GM23248 (cell line): Measurements from ENCODE around the gene H1-8. TPM values are rescaled to one million over a fixed set of nuclear protein-coding genes. Genes with fewer than 3 reads are reported as not detected.
A peak's percentile ranks its signal among the peaks of the same experiment; 100 is the strongest.

ENCODE experiments used
- DNase-seq: peaks from one replicate; pipeline ENCODE4 v3.0.0-alpha.2; 2015
- H2AFZ ChIP-seq: fragments of 200-600 bp; sonication (generic); 2 replicates; pipeline ENCODE4 v1.6.1; 2016; ENCODE audit warnings: antibody characterized with exemption
- H3F3A ChIP-seq: fragments of 200-600 bp; sonication (generic); 2 replicates; pipeline ENCODE4 v1.6.1; 2016; ENCODE audit warnings: mild to moderate bottlenecking, antibody characterized with exemption, mixed run types; ENCODE audit not compliant: insufficient read depth
- H3K27ac ChIP-seq: fragments of 200-600 bp; sonication (generic); 2 replicates; pipeline ENCODE4 v1.5.1; 2016; ENCODE audit warnings: mild to moderate bottlenecking
- H3K27me3 ChIP-seq: fragments of 200-600 bp; sonication (generic); replicated peaks from 2 replicates; pipeline ENCODE4 v1.6.1; 2016; ENCODE audit warnings: mild to moderate bottlenecking; ENCODE audit not compliant: insufficient read depth
- H3K36me3 ChIP-seq: fragments of 200-600 bp; sonication (generic); 2 replicates; pipeline ENCODE4 v1.6.1; 2016; ENCODE audit warnings: low read depth, mild to moderate bottlenecking
- H3K4me1 ChIP-seq: fragments of 200-600 bp; sonication (generic); 2 replicates; pipeline ENCODE4 v1.6.1; 2016; ENCODE audit warnings: mild to moderate bottlenecking; ENCODE audit not compliant: insufficient read depth
- H3K4me2 ChIP-seq: fragments of 200-600 bp; sonication (generic); one replicate; pipeline ENCODE4 v1.6.1; 2016; ENCODE audit warnings: mild to moderate bottlenecking; ENCODE audit not compliant: unreplicated experiment
- H3K4me3 ChIP-seq: fragments of 200-600 bp; sonication (generic); 2 replicates; pipeline ENCODE4 v1.5.1; 2016; ENCODE audit warnings: mild to moderate bottlenecking
- H3K79me2 ChIP-seq: fragments of 200-600 bp; sonication (generic); 2 replicates; pipeline ENCODE4 v1.6.1; 2016; ENCODE audit warnings: mild to moderate bottlenecking; ENCODE audit not compliant: insufficient read depth
- H3K9ac ChIP-seq: fragments of 200-600 bp; sonication (generic); 2 replicates; pipeline ENCODE4 v1.6.1; 2016; ENCODE audit warnings: mild to moderate bottlenecking
- H3K9me2 ChIP-seq: fragments of 200-600 bp; sonication (generic); 2 replicates; pipeline ENCODE4 v1.6.1; 2016; ENCODE audit warnings: mixed run types, mild to moderate bottlenecking, moderate library complexity; ENCODE audit not compliant: insufficient read depth
- H3K9me3 ChIP-seq: fragments of 200-600 bp; sonication (generic); one replicate; pipeline ENCODE4 v1.6.1; 2017; ENCODE audit warnings: low read depth
- H4K20me1 ChIP-seq: fragments of 200-600 bp; sonication (generic); 2 replicates; pipeline ENCODE4 v1.6.0; 2016; ENCODE audit not compliant: insufficient read depth
- EZH2 ChIP-seq: fragments of 200-600 bp; sonication (generic); IDR thresholded peaks from 2 replicates; pipeline ENCODE4 v1.6.1; 2018; ENCODE audit warnings: antibody characterized with exemption, mild to moderate bottlenecking; ENCODE audit not compliant: insufficient read depth, poor library complexity, severe bottlenecking
- EZH2phosphoT487 ChIP-seq: fragments of 200-600 bp; sonication (generic); IDR thresholded peaks from 2 replicates; pipeline ENCODE4 v1.6.1; 2018; ENCODE audit warnings: antibody characterized with exemption, moderate library complexity, mild to moderate bottlenecking, low read depth; ENCODE audit not compliant: insufficient read depth
- WGBS, 2 experiments: methylation state at CpG; one replicate each; pipeline ENCODE4 v1.1.6; 2015 to 2017; ENCODE audit warnings: low lambda C conversion rate in 2 of 2, low coverage in 1 of 2; ENCODE audit errors: missing lambda C conversion rate in 2 of 2; 5-methylcytosine and 5-hydroxymethylcytosine counted together
- in situ Hi-C: fragments of 300-500 bp; cut with MboI; formaldehyde crosslinking; loops from 2 replicates; pipeline ENCODE4 v1.15.0; 2020
- polyA plus RNA-seq: library from polyadenylated mRNA; unstranded; fragments of >200 nt; fragmentation: Nextera tagmentation; extraction: Ambion mirVana; gene quantifications from 2 replicates; pipeline ENCODE4 v1.2.1, GENCODE V29; 2016
- total RNA-seq: library from RNA; depleted of rRNA; stranded (reverse); fragments of >200 nt; shearing (Covaris generic); gene quantifications from 2 replicates; pipeline ENCODE4 v1.2.3, GENCODE V29; 2014

Gene H1-8
- total and polyA plus RNA-seq, 2 experiments from 2014 or later, result not detected

DNA sequence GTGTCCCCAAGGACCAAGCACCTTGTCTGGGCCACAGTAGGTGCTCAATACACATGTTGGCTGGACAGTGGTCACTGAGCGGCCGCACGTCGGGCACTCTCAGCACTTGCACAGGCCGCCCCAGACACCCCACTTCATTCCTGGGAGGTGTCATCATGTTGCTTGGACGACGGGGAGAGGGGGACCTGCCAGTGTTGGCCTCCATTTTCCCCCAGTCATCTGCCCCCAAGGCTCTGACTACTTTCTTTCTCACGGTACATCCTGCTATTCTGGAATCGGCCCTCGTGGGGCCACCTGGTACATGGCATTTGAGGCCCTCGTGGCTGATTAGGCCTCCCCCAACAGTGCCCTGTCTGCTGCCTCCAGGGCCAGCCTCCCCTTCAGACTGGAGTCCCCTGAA lies 15.7 kb upstream of the H1-8 start:
- H3K4me2 ChIP-seq, result no peak overlapping the region
- H3K4me3 ChIP-seq, result no peak overlapping the region
- H2AFZ ChIP-seq, result no peak overlapping the region
- DNase-seq, result no peak
- H3K9me2 ChIP-seq, result no peaks in the 10 kb centered on the region
- H3K9me3 ChIP-seq, result no peaks in the 10 kb centered on the region
- no peak overlapping the region for H3K9ac ChIP-seq
- 0 out of 2 replicates have a peak, but pooled peaks cover 8% of the 10 kb centered on the region for H3K4me1 ChIP-seq
- WGBS, 2 experiments, result 84 to 89% methylated on average over 11 of the region's 11 CpGs
- TF ChIP-seq EZH2 (no peak), EZH2phosphoT487 (no peak)
- H3K27ac ChIP-seq, result no peak overlapping the region
- H3K79me2 ChIP-seq, result no peaks in the 10 kb centered on the region
- H3F3A ChIP-seq, result peaks cover 9% of the 10 kb centered on the region; the same call in 1 of the 2 replicates
- no peaks in the 10 kb centered on the region for H3K27me3 ChIP-seq
- no peaks in the 10 kb centered on the region for H4K20me1 ChIP-seq
- in situ Hi-C loops, result no loop called here
- H3K36me3 ChIP-seq, result no peaks in the 10 kb centered on the region

DNA sequence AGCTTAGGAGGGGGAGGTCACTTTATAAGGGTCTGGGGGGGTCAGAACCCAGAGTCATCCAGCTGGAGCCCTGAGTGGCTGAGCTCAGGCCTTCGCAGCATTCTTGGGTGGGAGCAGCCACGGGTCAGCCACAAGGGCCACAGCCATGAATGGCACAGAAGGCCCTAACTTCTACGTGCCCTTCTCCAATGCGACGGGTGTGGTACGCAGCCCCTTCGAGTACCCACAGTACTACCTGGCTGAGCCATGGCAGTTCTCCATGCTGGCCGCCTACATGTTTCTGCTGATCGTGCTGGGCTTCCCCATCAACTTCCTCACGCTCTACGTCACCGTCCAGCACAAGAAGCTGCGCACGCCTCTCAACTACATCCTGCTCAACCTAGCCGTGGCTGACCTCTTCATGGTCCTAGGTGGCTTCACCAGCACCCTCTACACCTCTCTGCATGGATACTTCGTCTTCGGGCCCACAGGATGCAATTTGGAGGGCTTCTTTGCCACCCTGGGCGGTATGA lies 14.3 kb upstream of the H1-8 start, which contains the start of gene RHO:
Gene RHO (plus strand): TSS at position 51 of the 512 bp plus-strand sequence. CDS start 95 bp downstream, at position 146.
- TF ChIP-seq EZH2 (no peak), EZH2phosphoT487 (no peak)
- H3K36me3 ChIP-seq, result no peaks in the 10 kb centered on the region
- H3F3A ChIP-seq, result peaks cover 9% of the 10 kb centered on the region; the same call in 1 of the 2 replicates
- in situ Hi-C loops, result no loop called here
- no peak within 1 kb of the TSS for H3K9ac ChIP-seq
- H3K4me1 ChIP-seq, result 0 out of 2 replicates have a peak, but pooled peaks cover 8% of the 10 kb centered on the region
- WGBS, 2 experiments, result 90 to 94% methylated on average over 18 of the region's 18 CpGs
- no peaks in the 10 kb centered on the region for H3K9me3 ChIP-seq
- no peak within 1 kb of the TSS for H3K4me2 ChIP-seq
- no peak for DNase-seq
- no peak within 1 kb of the TSS for H3K27ac ChIP-seq
- no peaks in the 10 kb centered on the region for H4K20me1 ChIP-seq
- no peak within 1 kb of the TSS for H3K4me3 ChIP-seq
- no peaks in the 10 kb centered on the region for H3K27me3 ChIP-seq
- H3K79me2 ChIP-seq, result no peaks in the 10 kb centered on the region
- no peaks in the 10 kb centered on the region for H3K9me2 ChIP-seq
- H2AFZ ChIP-seq, result no peak within 1 kb of the TSS

DNA sequence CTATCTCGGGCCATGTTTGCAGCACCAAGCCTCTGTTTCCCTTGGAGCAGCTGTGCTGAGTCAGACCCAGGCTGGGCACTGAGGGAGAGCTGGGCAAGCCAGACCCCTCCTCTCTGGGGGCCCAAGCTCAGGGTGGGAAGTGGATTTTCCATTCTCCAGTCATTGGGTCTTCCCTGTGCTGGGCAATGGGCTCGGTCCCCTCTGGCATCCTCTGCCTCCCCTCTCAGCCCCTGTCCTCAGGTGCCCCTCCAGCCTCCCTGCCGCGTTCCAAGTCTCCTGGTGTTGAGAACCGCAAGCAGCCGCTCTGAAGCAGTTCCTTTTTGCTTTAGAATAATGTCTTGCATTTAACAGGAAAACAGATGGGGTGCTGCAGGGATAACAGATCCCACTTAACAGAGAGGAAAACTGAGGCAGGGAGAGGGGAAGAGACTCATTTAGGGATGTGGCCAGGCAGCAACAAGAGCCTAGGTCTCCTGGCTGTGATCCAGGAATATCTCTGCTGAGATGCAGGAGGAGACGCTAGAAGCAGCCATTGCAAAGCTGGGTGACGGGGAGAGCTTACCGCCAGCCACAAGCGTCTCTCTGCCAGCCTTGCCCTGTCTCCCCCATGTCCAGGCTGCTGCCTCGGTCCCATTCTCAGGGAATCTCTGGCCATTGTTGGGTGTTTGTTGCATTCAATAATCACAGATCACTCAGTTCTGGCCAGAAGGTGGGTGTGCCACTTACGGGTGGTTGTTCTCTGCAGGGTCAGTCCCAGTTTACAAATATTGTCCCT lies 13.4 kb upstream of the H1-8 start:
- no peak overlapping the region for H3K4me2 ChIP-seq
- in situ Hi-C loops, result no loop called here
- WGBS, 2 experiments, result 66 to 69% methylated on average over 12 of the region's 12 CpGs
- no peak overlapping the region for H3K27ac ChIP-seq
- no peaks in the 10 kb centered on the region for H3K9me3 ChIP-seq
- DNase-seq, result no peak
- no peaks in the 10 kb centered on the region for H3K36me3 ChIP-seq
- no peaks in the 10 kb centered on the region for H3K79me2 ChIP-seq
- H3K9ac ChIP-seq, result no peak overlapping the region
- no peaks in the 10 kb centered on the region for H3K9me2 ChIP-seq
- H3K27me3 ChIP-seq, result no peaks in the 10 kb centered on the region
- H3F3A ChIP-seq, result peaks cover 7% of the 10 kb centered on the region; the same call in 1 of the 2 replicates
- no peak for TF ChIP-seq EZH2phosphoT487
- TF ChIP-seq EZH2, result no peak
- no peak overlapping the region; the same call in 1 of the 2 replicates for H2AFZ ChIP-seq
- no peak overlapping the region for H3K4me3 ChIP-seq
- no peaks in the 10 kb centered on the region for H4K20me1 ChIP-seq
- H3K4me1 ChIP-seq, result 0 out of 2 replicates have a peak, but pooled peaks cover 8% of the 10 kb centered on the region

DNA sequence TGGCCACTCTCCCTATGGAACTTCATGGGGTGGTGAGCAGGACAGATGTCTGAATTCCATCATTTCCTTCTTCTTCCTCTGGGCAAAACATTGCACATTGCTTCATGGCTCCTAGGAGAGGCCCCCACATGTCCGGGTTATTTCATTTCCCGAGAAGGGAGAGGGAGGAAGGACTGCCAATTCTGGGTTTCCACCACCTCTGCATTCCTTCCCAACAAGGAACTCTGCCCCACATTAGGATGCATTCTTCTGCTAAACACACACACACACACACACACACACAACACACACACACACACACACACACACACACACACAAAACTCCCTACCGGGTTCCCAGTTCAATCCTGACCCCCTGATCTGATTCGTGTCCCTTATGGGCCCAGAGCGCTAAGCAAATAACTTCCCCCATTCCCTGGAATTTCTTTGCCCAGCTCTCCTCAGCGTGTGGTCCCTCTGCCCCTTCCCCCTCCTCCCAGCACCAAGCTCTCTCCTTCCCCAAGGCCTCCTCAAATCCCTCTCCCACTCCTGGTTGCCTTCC lies 12.7 kb upstream of the H1-8 start:
- peak; percentile 46 for DNase-seq
- Histone ChIP-seq H3K4me3 (no peak overlapping the region), H3K4me2 (no peak overlapping the region), H3F3A (0 out of 2 replicates have a peak, but pooled peaks cover 5% of the 10 kb centered on the region), H3K9me2 (no peaks in the 10 kb centered on the region), H3K4me1 (0 out of 2 replicates have a peak, but pooled peaks cover 8% of the 10 kb centered on the region), H3K27ac (no peak overlapping the region), H3K79me2 (no peaks in the 10 kb centered on the region), H3K9me3 (no peaks in the 10 kb centered on the region), H3K36me3 (no peaks in the 10 kb centered on the region), H3K27me3 (no peaks in the 10 kb centered on the region), H2AFZ (no peak overlapping the region; the same call in 1 of the 2 replicates), H4K20me1 (no peaks in the 10 kb centered on the region), H3K9ac (no peak overlapping the region)
- in situ Hi-C loops, result no loop called here
- TF ChIP-seq EZH2 (no peak), EZH2phosphoT487 (no peak)
- 52 to 57% methylated on average over 6 of the region's 6 CpGs for WGBS, 2 experiments
